Peyer's patch (tissue), 4 donors: Measurements from ENCODE around the gene C11orf91. TPM values are rescaled to one million over a fixed set of nuclear protein-coding genes. Genes with fewer than 3 reads are reported as not detected.
A peak's percentile ranks its signal among the peaks of the same experiment; 100 is the strongest.

Experiments
- DNase-seq, 3 donors: peaks; one replicate each; pipeline ENCODE4 v3.0.0-alpha.2; 2017 to 2019
- H3K27ac ChIP-seq, 4 donors: fragments of 200-600 bp; sonication (generic); one replicate each; pipeline ENCODE4 v1.5.1; 2016 to 2019
- H3K27me3 ChIP-seq, 2 donors: fragments of 200-600 bp; sonication (generic); one replicate each; pipeline ENCODE4 v1.5.1; 2019
- H3K36me3 ChIP-seq, 3 donors: fragments of 200-600 bp; sonication (generic); one replicate each; pipeline ENCODE4 v1.5.1; 2016 to 2019
- H3K4me1 ChIP-seq, 4 donors: fragments of 200-600 bp; sonication (generic); one replicate each; pipeline ENCODE4 v1.5.1; 2016 to 2019
- H3K4me3 ChIP-seq, 4 donors: fragments of 200-600 bp; sonication (generic); 1 replicate in 3 of 4; 2 replicates in 1 of 4; pipeline ENCODE4 v1.5.1; 2016 to 2019; ENCODE audit warnings: mild to moderate bottlenecking in 1 of 4
- H3K9me3 ChIP-seq, 4 donors: fragments of 200-600 bp; sonication (generic); one replicate each; pipeline ENCODE4 v1.5.1; 2016 to 2019; ENCODE audit warnings: mild to moderate bottlenecking in 1 of 4
- CTCF ChIP-seq, 6 experiments: fragments of 450-650 bp in 4 of 6; fragments of 200-600 bp in 2 of 6; sonication (generic) in 1 of 6; IDR thresholded peaks; one replicate each; pipeline ENCODE4 v1.5.1; 2017 to 2019; ENCODE audit warnings: antibody characterized with exemption in 6 of 6, mild to moderate bottlenecking in 3 of 6, moderate library complexity in 1 of 6
- POLR2A ChIP-seq, 2 donors: fragments of 450-650 bp; IDR thresholded peaks; one replicate each; pipeline ENCODE4 v1.5.1; 2017; ENCODE audit warnings: antibody characterized with exemption in 2 of 2, mild to moderate bottlenecking in 2 of 2, moderate library complexity in 2 of 2
- total RNA-seq, 4 donors: library from RNA; depleted of rRNA; stranded (reverse); fragments of >200 nt; gene quantifications; one replicate each; pipeline ENCODE4 v1.1.0, GENCODE V29; 2016

C11orf91 gene
- total RNA-seq, 4 donors from 2014 or later: not detected

- peaks cover 6 to 28% (median 20%) of the 10 kb centered on the region in 4 donors for H3K4me1 ChIP-seq
Measured at GRCh38 chr11:33703788-33704187, 3.2 kb upstream of the C11orf91 start.

GRCh38 chr11:33703234-33703633 lies 2.6 kb upstream of the C11orf91 start:
- no peak for TF ChIP-seq POLR2A (IDR thresholded peaks at IDR 0.05)
- no peak for TF ChIP-seq CTCF (IDR thresholded peaks at IDR 0.05)
- Histone ChIP-seq H3K36me3 (peaks cover 0 to 9% (median 0%) of the 10 kb centered on the region in 3 donors), H3K9me3 (no peaks in the 10 kb centered on the region), H3K4me3 (no peak overlapping the region), H3K27ac (peak overlapping the region in 3 of 4 donors; percentile 56 to 91 (median 75)), H3K4me1 (peaks cover 6 to 28% (median 20%) of the 10 kb centered on the region in 4 donors), H3K27me3 (no peaks in the 10 kb centered on the region)
- no peak for DNase-seq

More at GRCh38 chr11:33703788-33704187, 3.2 kb upstream of the C11orf91 start:
- Histone ChIP-seq H3K36me3 (peaks cover 0 to 14% (median 0%) of the 10 kb centered on the region in 3 donors), H3K9me3 (no peaks in the 10 kb centered on the region), H3K27ac (peak overlapping the region in 2 of 4 donors; percentile 75 to 91), H3K4me3 (no peak overlapping the region), H3K27me3 (no peaks in the 10 kb centered on the region)
- no peak for TF ChIP-seq POLR2A (IDR thresholded peaks at IDR 0.05)
- TF ChIP-seq CTCF (IDR thresholded peaks at IDR 0.05): no peak
- DNase-seq: peak in 1 of 3 donors; percentile 54

GRCh38 chr11:33701302-33702230 lies 940 bp upstream of the C11orf91 start:
- H3K27me3 ChIP-seq: no peaks in the 10 kb centered on the region
- H3K4me3 ChIP-seq: peak overlapping the region; percentile 58 to 77 (median 66)
- DNase-seq: no peak
- peaks cover 0 to 6% (median 0%) of the 10 kb centered on the region in 3 donors for H3K36me3 ChIP-seq
- H3K27ac ChIP-seq: peak overlapping the region; percentile 56 to 91 (median 69)
- TF ChIP-seq POLR2A (IDR thresholded peaks at IDR 0.05) (no peak), CTCF (IDR thresholded peaks at IDR 0.05) (no peak)
- peaks cover 6 to 28% (median 18%) of the 10 kb centered on the region in 4 donors for H3K4me1 ChIP-seq
- H3K9me3 ChIP-seq: no peaks in the 10 kb centered on the region

- peaks cover 6 to 28% (median 18%) of the 10 kb centered on the region in 4 donors for H3K4me1 ChIP-seq
- H3K4me3 ChIP-seq: peak overlapping the region; percentile 58 to 77 (median 66)
- H3K27me3 ChIP-seq: no peaks in the 10 kb centered on the region
- TF ChIP-seq POLR2A (IDR thresholded peaks at IDR 0.05) (no peak), CTCF (IDR thresholded peaks at IDR 0.05) (no peak)
- no peaks in the 10 kb centered on the region for H3K9me3 ChIP-seq
- DNase-seq: no peak
- H3K36me3 ChIP-seq: peaks cover 0 to 2% (median 0%) of the 10 kb centered on the region in 3 donors
- peak overlapping the region; percentile 56 to 91 (median 69) for H3K27ac ChIP-seq
Measured at GRCh38 chr11:33700063-33700501, 544 bp downstream of the C11orf91 start.

DNA sequence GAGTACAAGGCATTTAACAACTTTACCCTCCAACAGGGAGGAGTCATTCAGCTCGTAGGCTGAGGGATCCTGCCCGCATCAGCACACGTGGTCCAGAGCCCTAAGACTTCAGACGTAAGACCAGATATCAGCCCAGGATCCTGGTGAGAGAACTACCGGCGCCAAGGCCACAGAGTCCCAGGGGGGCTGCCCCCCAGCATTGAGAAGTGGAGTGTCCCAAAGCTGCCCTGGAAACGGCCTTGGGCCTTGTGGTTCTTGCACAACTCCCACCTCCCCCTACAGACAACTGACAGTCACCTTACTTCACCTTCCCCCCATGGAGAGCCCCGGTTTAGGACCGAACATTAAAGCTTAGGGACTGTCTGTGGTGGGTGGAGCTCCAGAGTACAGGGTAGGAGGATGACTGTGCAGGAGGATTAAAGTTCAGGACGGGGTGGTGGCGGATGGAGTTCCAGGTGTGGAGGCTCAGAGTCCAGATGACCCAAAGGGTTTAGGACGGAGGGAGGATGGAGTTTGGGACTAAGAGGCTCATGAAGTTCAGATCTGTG lies 1.0 kb downstream of the C11orf91 start:
- H3K9me3 ChIP-seq: no peaks in the 10 kb centered on the region
- peak in 1 of 3 donors; percentile 84 for DNase-seq
- peak overlapping the region in 2 of 4 donors; percentile 75 to 91 for H3K27ac ChIP-seq
- H3K27me3 ChIP-seq: no peaks in the 10 kb centered on the region
- H3K4me1 ChIP-seq: peaks cover 6 to 28% (median 18%) of the 10 kb centered on the region in 4 donors
- peak in 1 of 2 donors; percentile 37 for TF ChIP-seq POLR2A (IDR thresholded peaks at IDR 0.05)
- TF ChIP-seq CTCF (IDR thresholded peaks at IDR 0.05): peak in 1 of 6 experiments; percentile 1
- no peaks in the 10 kb centered on the region for H3K36me3 ChIP-seq
- H3K4me3 ChIP-seq: peak overlapping the region in 1 of 4 donors; percentile 77
